ENCODE data around the gene ZSCAN16. TPM values are rescaled to one million over a fixed set of nuclear protein-coding genes. Genes with fewer than 3 reads are reported as not detected.
A peak's percentile ranks its signal among the peaks of the same experiment; 100 is the strongest.

ZSCAN16 gene
- total and polyA plus RNA-seq, 2 of the 13 experiments (the other 11 are each of a cell fraction or from before 2014, with no cell fraction given): 5.7 to 12.7 TPM

GRCh38 chr6:28141500-28142329 is 17.3 kb downstream of the ZSCAN16 start, which contains the start of gene ZKSCAN8 (continued):
- TF ChIP-seq ZNF256 (CRISPR knock-in tag; conservative IDR thresholded peaks at IDR 0.05): peak; percentile 81; the same call in 1 of the 2 replicates
- peak; percentile 96 for TF ChIP-seq HNRNPLL (IDR thresholded peaks at IDR 0.05; ENCODE audit: low read depth, low read length, poor library complexity, severe bottlenecking)
- TF ChIP-seq NRL (CRISPR knock-in tag; IDR thresholded peaks at IDR 0.05; ENCODE audit: borderline replicate concordance): peak; percentile 97
- peak; percentile 88; the same call in 1 of the 2 replicates for TF ChIP-seq ZNF670 (CRISPR knock-in tag; IDR thresholded peaks at IDR 0.05; ENCODE audit: borderline replicate concordance)
- TF ChIP-seq DNMT1 (CRISPR knock-in tag; IDR thresholded peaks at IDR 0.05): peak; percentile 86; the same call in 1 of the 2 replicates
- TF ChIP-seq SRF (IDR thresholded peaks at IDR 0.05; ENCODE audit: low read depth, low read length): 0 out of 2 replicates have a peak, but pooled peaks have one; percentile 28
- TF ChIP-seq SNAI1 (CRISPR knock-in tag; IDR thresholded peaks at IDR 0.05; ENCODE audit: borderline replicate concordance): peak; percentile 99; the same call in 1 of the 2 replicates
- peak; percentile 89; the same call in 1 of the 2 replicates for TF ChIP-seq ZBTB7B (CRISPR knock-in tag; IDR thresholded peaks at IDR 0.05)
- TF ChIP-seq RBM39 (IDR thresholded peaks at IDR 0.05; ENCODE audit: low read depth, low read length, poor library complexity, severe bottlenecking): peak; percentile 95
- no peak for TF ChIP-seq ZNF282 (IDR thresholded peaks at IDR 0.05; ENCODE audit: partially characterized antibody)
- peak; percentile 56 to 97; a peak in 2 of 4 replicates for TF ChIP-seq KLF16 (CRISPR knock-in tag; IDR thresholded peaks at IDR 0.05)
- TF ChIP-seq TOPORS (CRISPR knock-in tag; IDR thresholded peaks at IDR 0.05): peak; percentile 43
- no peak for TF ChIP-seq ZNF460 (CRISPR knock-in tag; IDR thresholded peaks at IDR 0.05; ENCODE audit: borderline replicate concordance)
- TF ChIP-seq ZNF691 (CRISPR knock-in tag; IDR thresholded peaks at IDR 0.05; ENCODE audit: borderline replicate concordance, low read depth): peak; percentile 99
- TF ChIP-seq ZNF512B (CRISPR knock-in tag; IDR thresholded peaks at IDR 0.05; ENCODE audit: borderline replicate concordance): peak; percentile 89
- TF ChIP-seq E2F5 (CRISPR knock-in tag; conservative IDR thresholded peaks at IDR 0.05): no peak
- TF ChIP-seq NCOA5 (CRISPR knock-in tag; IDR thresholded peaks at IDR 0.05): no peak
- peak; percentile 51; the same call in 1 of the 2 replicates for TF ChIP-seq ZNF281 (CRISPR knock-in tag; IDR thresholded peaks at IDR 0.05; ENCODE audit: borderline replicate concordance)
- TF ChIP-seq REL (CRISPR knock-in tag; conservative IDR thresholded peaks at IDR 0.05): peak; percentile 89
- TF ChIP-seq HOXD1 (CRISPR knock-in tag; IDR thresholded peaks at IDR 0.05): 0 out of 2 replicates have a peak, but pooled peaks have one; percentile 67
- peak; percentile 73 for TF ChIP-seq ZBTB8A (CRISPR knock-in tag; IDR thresholded peaks at IDR 0.05; ENCODE audit: borderline replicate concordance, low read depth)
